ENCODE data around the gene ZNF699.
"Not testable (repeated sequence)": the region's sequence is repeated elsewhere in the genome, so short reads cannot be mapped to it uniquely, and the experiment has no call there.

ZNF699 gene

GRCh38 chr19:9309139-9309973, at the start of gene ZNF699:
Gene ZNF699, minus strand, starts transcription at chr19:9309838. Its CDS starts 4,719 bp downstream, at chr19:9305119.
- DNase-seq (ENCODE audit: low spot score): peak; percentile 95

DNA sequence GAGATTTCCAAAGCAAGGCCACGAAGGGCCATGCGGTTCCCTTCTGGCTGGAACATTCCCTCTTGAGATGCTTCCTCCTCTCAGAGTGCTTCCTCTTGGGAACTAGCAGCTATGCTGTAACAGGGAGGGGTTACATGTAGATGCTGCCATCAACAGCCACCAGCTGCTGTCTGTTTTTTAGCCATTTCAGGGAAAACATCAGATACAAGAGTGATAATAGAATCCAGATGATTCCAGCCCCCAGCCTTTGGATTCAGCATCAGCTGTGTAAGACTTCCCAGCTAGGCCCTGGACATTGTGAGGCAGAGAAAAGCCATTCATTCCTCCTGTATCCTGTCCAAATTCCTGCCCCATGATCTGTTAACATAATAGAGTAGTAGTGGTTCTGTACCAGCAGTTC, 45.0 kb upstream of the ZNF699 start:
- DNase-seq (ENCODE audit: low spot score): no peak

- DNase-seq (ENCODE audit: low spot score): no peak
Observed at GRCh38 chr19:9353011-9353410, 43.4 kb upstream of the ZNF699 start.

DNA sequence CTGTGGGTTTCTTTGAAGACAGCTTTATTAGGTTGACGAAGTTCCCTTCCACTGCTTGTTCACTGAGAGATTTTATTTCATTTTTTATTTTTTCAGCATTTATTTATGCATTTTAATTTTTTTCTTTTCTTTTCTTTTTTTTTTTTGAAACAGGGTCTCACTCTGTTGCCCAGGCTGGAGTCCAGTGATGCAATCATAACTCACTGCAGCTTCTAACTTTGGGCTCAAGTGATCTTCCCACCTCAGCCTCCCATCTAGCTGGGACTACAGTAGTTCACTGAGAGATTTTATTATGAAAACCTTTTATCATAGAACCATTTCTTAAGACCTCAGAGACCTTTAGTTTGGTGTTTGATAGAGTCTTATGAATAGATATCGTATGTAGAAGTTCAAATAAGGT, 42.9 kb upstream of the ZNF699 start:
- no peak for DNase-seq (ENCODE audit: low spot score)

DNA sequence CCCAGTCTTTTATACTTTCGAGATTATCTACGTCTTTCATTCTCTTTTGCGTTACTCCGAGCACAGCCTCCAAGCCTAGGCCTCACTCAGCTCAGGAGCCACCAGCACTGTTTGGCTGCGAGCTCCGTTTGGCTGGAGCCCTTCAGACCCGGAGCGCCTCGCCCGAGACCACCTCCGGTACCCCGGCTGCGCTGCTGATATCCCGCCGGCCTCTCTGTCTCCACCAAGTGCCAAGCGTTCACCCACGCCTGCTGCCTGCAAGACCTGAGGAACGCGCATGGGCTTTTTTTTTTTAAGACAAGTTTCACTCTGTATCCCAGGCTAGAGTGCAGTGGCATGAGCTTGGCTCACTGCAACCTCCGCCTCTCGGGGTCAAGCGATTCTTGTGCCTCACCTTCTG, 39.0 kb upstream of the ZNF699 start:
- DNase-seq (ENCODE audit: low spot score): no peak

- DNase-seq (ENCODE audit: low spot score): no peak
Observed at GRCh38 chr19:9348253-9348652, 38.6 kb upstream of the ZNF699 start.

DNA sequence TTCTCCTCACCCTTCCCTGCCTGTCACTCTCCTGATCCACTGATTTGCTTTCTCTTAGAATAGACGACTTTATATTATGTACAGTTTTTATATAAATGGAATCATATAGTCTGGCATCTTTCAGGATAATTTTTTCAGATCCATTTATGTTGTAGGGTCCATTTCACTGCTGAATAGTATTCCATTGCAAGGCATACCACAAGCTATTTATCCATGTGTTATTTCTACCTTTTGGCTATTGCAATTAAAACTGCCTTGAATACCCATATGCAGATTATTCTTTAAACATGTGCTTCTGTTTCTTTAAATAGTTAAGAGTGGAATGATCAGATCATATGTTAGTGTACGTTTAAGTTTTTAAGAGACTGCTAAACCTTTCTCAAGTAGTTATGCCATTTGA, 35.4 kb upstream of the ZNF699 start:
- no peak for DNase-seq (ENCODE audit: low spot score)

DNA sequence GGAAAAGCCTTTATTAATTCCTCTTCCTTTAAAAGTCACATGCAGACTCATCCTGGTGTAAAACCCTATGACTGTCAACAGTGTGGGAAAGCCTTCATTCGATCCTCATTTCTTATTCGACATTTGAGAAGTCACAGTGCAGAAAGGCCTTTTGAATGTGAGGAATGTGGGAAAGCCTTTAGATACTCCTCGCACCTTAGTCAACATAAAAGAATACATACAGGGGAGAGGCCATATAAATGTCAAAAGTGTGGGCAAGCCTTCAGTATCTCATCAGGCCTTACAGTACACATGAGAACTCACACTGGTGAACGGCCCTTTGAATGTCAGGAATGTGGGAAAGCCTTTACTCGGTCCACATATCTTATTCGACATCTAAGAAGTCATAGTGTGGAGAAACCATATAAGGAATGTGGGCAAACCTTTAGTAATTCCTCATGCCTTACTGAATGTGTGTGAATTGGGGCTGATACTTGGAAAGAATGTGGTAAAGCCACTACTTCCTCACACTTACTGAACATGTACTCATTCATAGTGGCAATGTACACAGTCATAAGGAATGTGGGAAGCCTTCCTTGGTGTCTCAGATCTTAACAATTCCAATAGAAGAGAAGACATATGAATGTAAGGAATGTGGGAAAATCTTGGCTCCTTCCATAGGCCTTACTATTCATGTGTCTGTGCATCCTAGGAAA, 33.1 kb upstream of the ZNF699 start:
- no peak for DNase-seq (ENCODE audit: low spot score)

DNA sequence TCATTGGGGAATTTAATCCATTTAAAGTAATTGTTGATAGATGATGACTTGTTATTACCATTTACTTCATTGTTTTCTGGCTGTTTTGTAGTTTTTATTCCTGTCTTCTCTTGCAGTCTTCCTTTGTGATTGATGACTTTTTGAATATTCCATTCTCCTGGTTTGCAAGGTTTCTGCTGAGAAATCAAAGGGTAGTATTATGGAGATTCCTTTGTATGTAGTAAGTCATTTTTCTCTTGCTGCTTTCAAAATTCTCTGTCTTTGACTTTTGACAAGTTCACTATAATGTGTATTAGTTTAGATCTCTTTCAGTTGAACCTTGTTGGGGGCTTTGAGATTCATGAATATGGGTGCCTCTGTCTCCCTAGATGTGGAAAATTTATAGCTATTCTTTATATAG, 20.4 kb upstream of the ZNF699 start:
- DNase-seq (ENCODE audit: low spot score): no peak

DNA sequence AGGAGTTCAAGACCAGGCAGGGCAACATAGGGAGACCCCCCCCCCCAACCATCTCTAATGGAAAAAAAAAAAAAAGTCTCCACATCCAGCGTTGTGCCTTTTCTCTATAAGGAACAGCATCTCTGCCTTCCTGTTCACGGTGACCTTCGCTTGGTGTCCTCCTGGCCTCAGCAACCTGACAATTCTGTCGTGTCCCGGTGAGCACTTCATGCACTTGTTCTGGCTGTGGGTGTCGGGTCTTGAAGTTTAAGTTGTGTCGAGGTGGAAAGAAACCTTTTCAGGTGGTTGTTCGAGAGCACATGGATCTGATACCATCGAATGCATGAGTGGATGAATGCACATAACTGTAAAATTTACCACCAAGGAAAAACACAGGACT, 14.9 kb upstream of the ZNF699 start:
- DNase-seq (ENCODE audit: low spot score): no peak

DNA sequence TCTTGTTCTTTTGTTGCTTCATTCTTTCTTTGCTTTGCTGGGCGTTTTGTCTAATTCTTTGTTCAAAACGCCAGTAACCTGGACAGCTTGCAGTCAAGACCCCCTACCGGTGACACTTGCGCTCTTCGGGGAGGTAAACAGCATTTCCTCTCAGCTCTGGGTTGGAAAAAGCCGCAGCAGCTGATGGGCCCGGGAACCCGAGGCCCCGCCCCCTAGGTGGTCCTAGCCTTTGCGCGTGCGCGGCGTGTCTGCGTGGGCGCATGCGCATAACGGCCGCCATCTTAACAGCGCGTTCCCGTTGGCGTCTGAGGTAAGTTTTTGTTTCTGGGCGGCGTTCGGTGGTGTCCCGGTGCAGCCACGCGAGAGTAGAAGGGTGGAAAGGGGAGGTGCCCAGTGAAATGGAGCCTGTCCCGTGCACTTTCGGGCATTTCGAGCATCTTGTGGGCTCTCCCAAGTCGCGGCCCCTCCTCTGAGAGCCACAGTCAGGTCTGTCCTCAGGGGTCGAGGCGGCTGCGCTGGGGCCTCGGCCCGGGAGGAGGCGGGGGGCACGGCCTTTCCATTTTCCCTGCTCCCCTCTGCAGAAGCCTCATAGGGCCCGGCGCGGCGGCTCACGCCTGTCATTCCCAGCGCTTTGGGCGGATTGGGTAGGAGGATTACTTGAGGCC, 14.4 kb upstream of the ZNF699 start, which contains the start of gene ZNF559:
Gene ZNF559, plus strand, starts transcription at position 261 of the 665 bp plus-strand sequence. CDS start 14,371 bp downstream, outside the sequence.
- peak; percentile 95 for DNase-seq (ENCODE audit: low spot score)

DNA sequence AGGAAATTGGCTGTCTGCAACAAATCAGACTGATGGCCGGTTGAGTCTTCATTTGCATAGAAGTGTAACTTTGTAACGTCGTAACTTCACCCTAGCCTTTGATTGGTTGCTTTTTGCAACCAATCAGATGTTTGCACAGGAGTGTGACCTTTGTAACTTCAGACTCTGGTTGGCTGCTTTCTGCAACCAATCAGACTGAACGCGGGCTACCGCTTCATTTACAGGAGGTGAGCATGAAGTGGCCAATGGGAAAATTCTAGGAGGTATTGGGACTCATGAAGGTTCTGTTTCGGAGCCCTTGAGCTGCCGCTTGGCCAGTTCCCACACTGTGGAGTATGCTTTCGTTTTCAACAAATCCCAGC, 13.9 kb upstream of the ZNF699 start:
- DNase-seq (ENCODE audit: low spot score): peak; percentile 59

DNA sequence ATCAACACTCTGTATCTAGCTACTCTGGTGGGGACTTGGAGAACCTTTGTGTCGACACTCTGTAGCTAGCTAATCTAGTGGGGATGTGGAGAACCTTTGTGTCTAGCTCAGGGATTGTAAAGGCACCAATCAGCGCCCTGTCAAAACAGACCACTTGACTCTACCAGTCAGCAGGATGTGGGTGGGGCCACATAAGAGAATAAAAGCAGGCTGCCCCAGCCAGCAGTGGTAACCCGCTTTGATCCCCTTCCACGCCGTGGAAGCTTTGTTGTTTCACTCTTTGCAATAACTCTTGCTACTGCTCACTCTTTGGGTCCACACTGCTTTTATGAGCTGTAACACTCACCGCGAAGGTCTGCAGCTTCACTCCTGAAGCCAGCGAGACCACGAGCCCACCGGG, 12.6 kb upstream of the ZNF699 start:
- DNase-seq (ENCODE audit: low spot score): not testable (repeated sequence)

DNA sequence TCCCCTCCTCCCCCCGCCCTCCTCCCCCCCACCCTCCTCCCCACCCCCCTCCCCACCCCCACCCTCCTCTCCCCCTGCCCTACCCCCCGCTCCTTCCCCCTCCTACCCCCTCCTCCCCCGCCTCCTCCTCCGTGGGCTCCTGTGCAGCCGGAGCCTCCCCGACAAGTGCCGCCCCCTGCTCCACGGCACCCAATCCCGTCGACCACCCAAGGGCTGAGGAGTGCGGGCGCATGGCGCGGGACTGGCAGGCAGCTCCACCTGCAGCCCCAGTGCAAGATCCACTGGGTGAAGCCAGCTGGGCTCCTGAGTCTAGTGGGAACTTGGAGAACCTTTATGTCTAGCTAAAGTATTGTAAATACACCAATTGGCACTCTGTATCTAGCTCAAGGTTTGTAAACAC, 12.1 kb upstream of the ZNF699 start:
- not testable (repeated sequence) for DNase-seq (ENCODE audit: low spot score)

DNA sequence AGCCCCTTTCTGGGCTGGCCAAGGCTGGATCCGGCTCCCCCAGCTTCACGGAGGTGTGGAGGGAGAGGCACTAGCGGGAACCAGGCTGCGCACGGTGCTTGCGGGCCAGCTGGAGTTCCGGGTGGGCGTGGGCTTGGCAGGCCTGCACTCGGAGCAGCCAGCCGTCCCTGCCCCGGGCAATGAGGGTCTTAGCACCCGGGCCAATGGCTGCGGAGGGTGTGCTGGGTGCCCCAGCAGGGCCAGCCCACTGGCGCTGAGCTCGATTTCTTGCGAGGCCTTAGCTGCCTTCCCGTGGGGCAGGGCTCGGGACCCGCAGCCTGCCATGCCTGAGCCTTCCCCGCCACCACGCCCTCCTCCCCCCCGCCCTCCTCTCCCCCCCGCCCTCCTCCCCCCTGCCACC, 11.7 kb upstream of the ZNF699 start:
- no peak for DNase-seq (ENCODE audit: low spot score)

GRCh38 chr19:9313756-9314155, 4.1 kb upstream of the ZNF699 start:
- DNase-seq (ENCODE audit: low spot score): no peak

DNA sequence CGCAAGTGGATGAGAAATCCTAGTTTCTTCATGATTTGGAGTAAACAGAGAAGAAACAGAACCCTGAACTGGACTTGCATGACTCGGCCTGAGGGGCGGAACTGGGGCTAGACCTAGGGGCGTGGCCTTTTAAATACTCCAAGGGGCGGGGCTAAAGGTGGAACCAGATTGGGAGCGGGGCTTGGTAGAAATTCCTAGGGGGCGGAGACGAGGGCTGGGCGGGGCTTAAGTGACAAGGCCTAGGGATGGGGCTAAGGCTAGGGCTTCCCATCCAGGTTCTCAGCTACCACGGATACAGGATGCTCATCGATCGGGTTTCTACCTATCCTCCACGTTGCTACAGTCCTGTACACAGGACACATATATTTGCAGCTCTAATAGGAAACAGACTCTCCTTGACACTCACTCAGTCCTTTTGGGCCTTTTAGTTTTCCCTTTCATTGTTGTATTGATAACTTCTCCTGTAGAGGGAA, 372 bp upstream of the ZNF699 start:
- peak; percentile 92 for DNase-seq (ENCODE audit: low spot score)

- DNase-seq (ENCODE audit: low spot score): no peak
Observed at GRCh38 chr19:9308091-9308770, 1.4 kb downstream of the ZNF699 start.

DNA sequence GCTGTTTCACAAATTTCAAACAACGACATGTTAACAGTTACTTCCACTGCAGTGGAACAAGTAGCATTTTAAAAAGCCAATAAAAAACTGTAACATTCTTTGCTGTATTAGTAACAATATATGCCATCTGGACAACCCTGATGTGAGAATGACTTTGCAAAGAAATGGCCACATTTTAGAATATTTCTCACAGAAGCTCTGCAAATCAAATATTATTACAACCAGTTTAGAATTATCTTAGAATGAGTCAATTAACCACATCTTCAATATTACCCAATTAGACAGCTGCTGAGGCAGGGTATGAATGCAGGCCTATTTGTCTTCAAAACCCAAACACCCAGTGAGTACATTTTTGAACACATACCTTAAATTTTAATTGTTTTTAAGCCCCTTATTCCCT, 3.2 kb downstream of the ZNF699 start:
- DNase-seq (ENCODE audit: low spot score): no peak

DNA sequence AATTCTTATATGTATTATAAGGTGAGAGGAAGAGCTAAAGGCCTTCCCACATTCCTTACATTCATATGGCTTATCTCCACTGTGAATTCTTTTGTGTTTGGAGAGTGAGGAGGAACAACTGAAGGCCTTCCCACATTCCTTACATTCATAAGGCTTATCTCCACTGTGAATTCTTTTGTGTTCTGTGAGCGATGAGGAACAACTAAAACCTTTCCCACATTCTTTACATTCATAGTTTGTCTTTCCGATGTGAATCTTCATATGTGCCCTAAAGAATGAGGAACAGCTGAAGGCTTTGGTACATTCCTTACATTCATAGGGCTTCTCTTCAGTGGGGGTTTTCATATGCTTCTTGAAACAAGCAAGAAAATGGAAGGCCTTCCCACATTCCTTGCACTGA, 13.3 kb downstream of the ZNF699 start:
- DNase-seq (ENCODE audit: low spot score): no peak

DNA sequence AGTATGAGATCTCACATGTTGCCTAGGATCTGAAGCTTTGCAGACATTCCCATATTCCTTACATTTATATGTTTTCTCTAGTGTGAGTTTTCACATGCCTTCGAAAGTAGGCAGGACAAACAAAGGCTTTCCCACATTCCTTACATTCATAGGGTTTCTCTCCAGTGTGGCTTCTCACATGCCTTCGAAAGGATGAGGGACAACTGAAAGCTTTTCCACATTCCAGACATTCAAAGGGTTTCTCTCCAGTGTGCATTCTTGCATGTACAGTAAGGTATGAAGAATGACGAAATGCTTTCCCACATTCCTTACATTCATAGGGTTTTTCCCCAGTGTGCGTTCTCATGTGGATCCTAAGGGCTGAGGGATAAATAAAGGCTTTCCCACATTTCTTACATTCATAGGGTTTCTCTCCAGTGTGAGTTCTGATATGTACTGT, 14.2 kb downstream of the ZNF699 start:
- no peak for DNase-seq (ENCODE audit: low spot score)

GRCh38 chr19:9289231-9289884, 20.3 kb downstream of the ZNF699 start:
- no peak for DNase-seq (ENCODE audit: low spot score)

All from COLO829 (cell line).